ENCODE measurements around the gene CACNA1G. TPM values are rescaled to one million over a fixed set of nuclear protein-coding genes. Genes with fewer than 3 reads are reported as not detected.

Gene CACNA1G
- total RNA-seq, 2 donors from 2014 or later: 0.11 TPM; not detected in 1

DNA sequence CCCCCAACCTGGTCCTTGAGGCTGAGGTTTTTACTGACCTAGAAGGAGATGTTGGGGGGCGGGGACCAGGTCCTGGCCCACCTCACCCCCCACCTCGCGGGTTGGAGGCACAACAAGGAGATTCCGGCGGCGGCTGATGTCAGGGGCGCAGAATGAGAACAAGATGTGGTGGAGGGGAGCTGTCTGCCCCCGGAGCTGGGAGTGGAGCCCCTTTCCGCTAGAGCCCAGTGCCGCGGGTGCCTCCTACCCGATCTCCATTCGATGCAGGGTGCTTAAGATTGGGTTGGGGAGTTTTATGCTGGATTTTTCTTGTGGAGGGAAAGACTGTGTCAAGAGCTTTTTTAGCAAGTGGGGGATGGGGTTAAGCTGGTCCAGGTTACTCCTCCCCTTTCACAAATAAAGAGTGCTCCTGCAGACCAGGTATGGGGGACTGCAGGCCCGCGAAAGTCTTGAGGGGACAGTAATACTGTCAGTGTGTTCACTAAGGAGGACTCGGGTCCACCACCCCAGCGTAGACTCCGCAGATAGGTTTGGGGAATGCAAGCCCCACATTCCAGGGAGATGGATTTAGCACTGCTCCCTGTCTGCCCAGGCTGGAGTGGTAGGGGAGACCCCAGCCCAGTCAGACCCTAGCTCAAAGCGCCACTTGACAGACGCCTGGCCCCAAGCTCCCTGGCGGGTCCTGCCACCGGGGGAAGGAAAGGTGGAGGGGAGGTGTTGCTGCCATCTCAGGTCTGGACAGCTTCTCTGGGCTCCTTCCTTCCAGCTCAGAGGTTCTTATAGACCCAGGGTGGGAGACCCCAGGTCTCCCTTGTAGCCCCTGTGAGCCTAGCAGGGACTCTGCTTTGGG, 2.0 kb downstream of the CACNA1G start:
- no peak overlapping the region for H3K27ac Mint-ChIP-seq
- peaks cover 47% of the 10 kb centered on the region for H3K27me3 Mint-ChIP-seq
- no peaks in the 10 kb centered on the region for H3K36me3 Mint-ChIP-seq (ENCODE audit: low read depth)
- ATAC-seq (replicated peaks): no peak
- H3K4me3 Mint-ChIP-seq: peak overlapping the region; percentile 13
- peaks cover 5% of the 10 kb centered on the region for H3K4me1 Mint-ChIP-seq
- H3K9me3 Mint-ChIP-seq: no peaks in the 10 kb centered on the region

DNA sequence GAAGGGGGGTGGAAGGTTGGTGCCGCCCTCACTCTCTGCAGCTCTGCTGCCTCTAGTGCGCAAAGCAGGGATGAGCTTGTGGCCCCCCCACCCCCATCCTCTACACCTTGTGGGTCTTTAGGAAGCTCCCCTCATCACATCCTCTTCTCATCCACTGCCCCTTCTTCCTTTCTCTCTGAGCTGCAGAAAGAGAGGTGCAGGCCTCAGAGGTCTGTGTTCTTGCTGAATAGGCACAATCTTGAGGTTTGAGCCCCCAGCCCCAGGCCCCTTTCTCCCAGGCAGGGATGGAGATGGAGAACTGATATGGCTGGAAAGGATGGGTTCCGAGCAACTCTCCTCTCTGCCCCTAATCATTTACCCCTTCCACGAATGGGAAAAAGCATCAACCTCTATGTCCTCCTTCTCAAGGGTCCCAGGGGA, 2.6 kb downstream of the CACNA1G start:
- H3K9me3 Mint-ChIP-seq: no peaks in the 10 kb centered on the region
- H3K4me3 Mint-ChIP-seq: no peak overlapping the region
- no peak for ATAC-seq (replicated peaks)
- H3K27ac Mint-ChIP-seq: no peak overlapping the region
- no peaks in the 10 kb centered on the region for H3K36me3 Mint-ChIP-seq (ENCODE audit: low read depth)
- H3K4me1 Mint-ChIP-seq: peaks cover 5% of the 10 kb centered on the region
- H3K27me3 Mint-ChIP-seq: peaks cover 43% of the 10 kb centered on the region

DNA sequence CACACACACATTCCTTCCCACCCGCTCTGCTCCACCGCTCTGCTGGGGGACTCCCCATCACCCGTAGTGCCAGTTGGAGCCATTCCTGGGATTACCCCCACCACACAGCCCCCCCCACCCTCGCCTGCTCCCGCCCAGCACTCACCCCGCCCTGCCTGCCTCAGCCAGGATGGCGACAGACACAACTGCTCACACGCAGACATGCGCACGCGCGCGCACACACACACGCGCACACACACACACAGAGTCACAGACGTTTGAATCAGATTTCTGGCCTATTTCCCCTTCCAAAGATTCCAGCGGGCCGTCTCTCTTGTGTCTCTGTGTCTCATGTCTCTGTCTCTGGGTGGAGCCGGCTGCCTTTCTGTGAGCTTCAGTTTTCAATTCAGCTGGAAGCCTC, 4.4 kb downstream of the CACNA1G start:
- Mint-ChIP-seq H3K27ac (no peak overlapping the region), H3K27me3 (peaks cover 38% of the 10 kb centered on the region), H3K4me3 (no peak overlapping the region), H3K36me3 (ENCODE audit: low read depth) (no peaks in the 10 kb centered on the region), H3K9me3 (no peaks in the 10 kb centered on the region), H3K4me1 (peaks cover 5% of the 10 kb centered on the region)
- no peak for ATAC-seq (replicated peaks)

DNA sequence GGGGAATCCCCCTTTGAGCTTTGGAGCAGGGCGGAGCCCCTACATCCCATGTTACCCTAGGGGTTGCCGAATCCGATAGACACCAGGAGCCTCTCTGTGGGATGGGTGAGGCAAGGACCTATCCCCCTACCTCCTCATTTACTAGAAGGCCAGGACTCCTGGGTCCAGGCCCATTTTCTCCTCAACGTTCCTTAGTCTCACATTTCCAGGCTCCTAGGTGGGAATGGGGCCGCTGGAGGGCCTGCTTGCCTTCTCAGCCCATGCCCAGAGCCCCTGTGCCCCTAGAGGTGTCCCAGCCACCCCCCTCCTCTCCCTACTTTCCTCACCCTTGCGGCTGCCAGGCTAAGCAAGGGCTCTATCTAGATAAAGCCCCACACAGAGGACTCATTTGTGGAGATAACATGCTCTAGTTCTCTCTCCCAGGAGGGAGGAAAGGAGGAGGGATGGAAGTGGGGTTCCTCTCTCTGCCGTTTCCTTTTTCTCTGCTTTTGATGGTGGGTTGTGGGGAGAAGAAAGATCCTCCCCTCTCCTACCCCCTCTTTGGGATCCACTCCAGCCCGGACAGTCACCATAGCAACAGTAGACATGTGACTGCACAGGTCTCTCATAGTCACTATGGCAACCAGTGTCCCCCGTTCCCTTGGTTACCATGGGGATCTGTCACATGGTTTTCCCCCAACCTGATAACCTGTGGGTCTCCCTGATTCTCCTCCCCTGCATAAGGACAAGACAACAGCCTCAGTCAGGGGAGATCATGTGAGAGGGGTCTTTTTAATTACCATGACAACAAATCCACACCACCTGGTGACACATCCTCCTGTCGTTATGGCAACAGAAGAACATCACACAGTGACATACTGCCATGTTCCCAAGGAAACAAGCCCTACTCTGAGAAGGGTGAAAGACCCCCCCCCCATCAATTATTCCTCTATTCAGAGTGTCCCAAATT, 5.2 kb downstream of the CACNA1G start:
- Mint-ChIP-seq H3K27ac (peak overlapping the region; percentile 44), H3K4me1 (peaks cover 5% of the 10 kb centered on the region), H3K27me3 (peaks cover 38% of the 10 kb centered on the region), H3K4me3 (no peak overlapping the region), H3K36me3 (ENCODE audit: low read depth) (no peaks in the 10 kb centered on the region), H3K9me3 (no peaks in the 10 kb centered on the region)
- ATAC-seq (replicated peaks): no peak

DNA sequence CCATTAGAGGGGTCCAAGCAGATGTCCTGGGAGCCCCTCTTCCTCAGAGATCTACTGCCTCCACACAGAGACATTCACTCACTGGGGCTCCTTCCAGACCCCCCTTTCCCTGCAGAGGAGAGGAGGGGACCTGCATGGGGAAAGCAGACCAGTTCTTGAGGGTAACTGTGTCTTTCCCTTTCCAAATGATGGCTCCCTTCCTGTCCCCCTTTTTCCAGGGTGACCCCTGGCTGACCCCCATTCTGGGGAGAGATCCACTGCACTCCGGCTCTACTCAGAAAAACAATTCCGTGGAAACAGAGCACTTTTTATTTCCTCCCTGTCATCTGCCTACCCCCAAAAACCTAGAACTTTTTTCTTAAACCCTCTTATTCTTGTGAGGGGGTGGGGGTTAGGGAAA, 6.4 kb downstream of the CACNA1G start:
- H3K9me3 Mint-ChIP-seq: no peaks in the 10 kb centered on the region
- no peaks in the 10 kb centered on the region for H3K36me3 Mint-ChIP-seq (ENCODE audit: low read depth)
- no peak for ATAC-seq (replicated peaks)
- H3K27me3 Mint-ChIP-seq: peaks cover 42% of the 10 kb centered on the region
- H3K4me3 Mint-ChIP-seq: no peak overlapping the region
- H3K27ac Mint-ChIP-seq: no peak overlapping the region
- H3K4me1 Mint-ChIP-seq: peaks cover 5% of the 10 kb centered on the region

DNA sequence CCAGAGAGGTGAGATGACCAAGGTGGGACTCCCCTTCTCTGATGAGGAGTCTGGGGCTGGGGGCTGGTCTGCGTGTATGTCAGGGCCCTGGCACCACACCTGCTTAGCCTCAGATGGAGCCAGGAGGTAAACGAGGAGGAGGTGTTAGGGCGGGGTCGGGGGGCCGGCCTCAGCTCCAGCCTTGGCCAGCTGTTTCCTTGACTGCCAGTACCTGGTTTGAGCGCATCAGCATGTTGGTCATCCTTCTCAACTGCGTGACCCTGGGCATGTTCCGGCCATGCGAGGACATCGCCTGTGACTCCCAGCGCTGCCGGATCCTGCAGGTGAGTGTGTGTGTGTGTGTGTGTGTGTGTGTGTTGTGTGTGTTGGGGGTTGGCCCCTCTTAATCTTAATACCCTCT, 8.1 kb downstream of the CACNA1G start:
- H3K4me3 Mint-ChIP-seq: no peak overlapping the region
- ATAC-seq (replicated peaks): no peak
- H3K9me3 Mint-ChIP-seq: no peaks in the 10 kb centered on the region

DNA sequence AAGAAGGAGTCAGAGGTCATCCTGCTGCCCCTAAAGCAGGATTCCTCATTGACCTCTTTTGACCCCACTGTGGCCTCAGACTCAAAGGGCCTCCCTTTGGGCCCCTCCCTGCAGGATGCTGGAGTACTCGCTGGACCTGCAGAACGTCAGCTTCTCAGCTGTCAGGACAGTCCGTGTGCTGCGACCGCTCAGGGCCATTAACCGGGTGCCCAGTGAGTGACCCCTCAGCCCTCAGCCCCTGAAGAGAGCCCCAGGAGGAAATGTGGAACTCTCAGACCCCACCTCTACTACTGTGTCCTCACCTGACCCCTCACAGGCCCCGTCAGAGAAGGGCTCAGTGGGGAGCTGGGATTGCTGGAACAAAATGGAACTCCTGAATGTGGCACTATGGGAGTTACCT, 9.1 kb downstream of the CACNA1G start:
- Mint-ChIP-seq H3K9me3 (no peaks in the 10 kb centered on the region), H3K27ac (no peak overlapping the region), H3K4me3 (no peak overlapping the region), H3K4me1 (peaks cover 5% of the 10 kb centered on the region), H3K27me3 (peaks cover 24% of the 10 kb centered on the region), H3K36me3 (ENCODE audit: low read depth) (no peaks in the 10 kb centered on the region)
- no peak for ATAC-seq (replicated peaks)

More for the DNA sequence above, 8.1 kb downstream of the CACNA1G start:
- H3K36me3 Mint-ChIP-seq (ENCODE audit: low read depth): no peaks in the 10 kb centered on the region
- peaks cover 30% of the 10 kb centered on the region for H3K27me3 Mint-ChIP-seq
- no peak overlapping the region for H3K27ac Mint-ChIP-seq
- peaks cover 5% of the 10 kb centered on the region for H3K4me1 Mint-ChIP-seq

DNA sequence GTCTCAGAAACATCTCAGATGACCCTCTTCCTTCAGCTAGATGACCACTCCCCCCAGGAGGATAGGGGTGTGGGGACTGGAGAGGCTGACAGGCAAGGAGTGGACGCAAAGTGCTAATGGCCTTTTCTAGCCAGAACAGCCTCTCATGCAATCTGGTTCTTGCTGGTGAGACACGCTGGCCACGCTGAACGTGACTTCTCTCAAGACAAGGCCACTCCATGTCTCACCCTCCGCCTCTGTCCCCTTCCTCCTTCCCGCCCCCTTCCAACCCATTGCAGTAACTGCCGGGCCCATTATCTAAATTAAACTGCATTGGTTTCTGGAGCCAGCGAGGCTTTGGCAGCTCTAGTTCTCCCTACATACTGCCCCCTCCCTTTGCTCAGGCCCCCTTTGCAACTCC, 9.5 kb downstream of the CACNA1G start:
- no peak for ATAC-seq (replicated peaks)
- peaks cover 5% of the 10 kb centered on the region for H3K4me1 Mint-ChIP-seq
- no peak overlapping the region for H3K27ac Mint-ChIP-seq
- H3K4me3 Mint-ChIP-seq: no peak overlapping the region
- no peaks in the 10 kb centered on the region for H3K9me3 Mint-ChIP-seq
- H3K36me3 Mint-ChIP-seq (ENCODE audit: low read depth): no peaks in the 10 kb centered on the region
- peaks cover 19% of the 10 kb centered on the region for H3K27me3 Mint-ChIP-seq

DNA sequence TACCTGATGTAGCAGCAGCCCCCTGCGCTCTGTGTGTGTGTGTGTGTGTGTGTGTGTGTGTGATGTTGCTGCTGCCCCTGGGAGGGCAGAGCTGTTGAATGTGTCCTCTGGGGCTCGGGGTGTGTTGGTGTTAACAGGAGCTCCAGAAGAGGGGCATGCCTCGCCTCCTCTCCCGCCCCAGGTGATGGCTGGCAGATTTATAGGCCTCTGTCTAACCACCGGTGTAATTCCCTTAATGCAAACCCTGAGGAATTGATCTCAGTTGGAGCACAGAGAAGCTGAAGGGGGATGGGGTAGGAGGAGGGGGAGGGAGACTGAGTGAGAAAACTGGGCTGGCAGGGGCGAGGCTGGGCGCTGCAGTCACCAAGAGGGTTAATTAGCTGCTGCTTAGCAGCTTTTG, 10.0 kb downstream of the CACNA1G start:
- Mint-ChIP-seq H3K9me3 (no peaks in the 10 kb centered on the region), H3K27ac (no peak overlapping the region), H3K36me3 (ENCODE audit: low read depth) (no peaks in the 10 kb centered on the region), H3K4me1 (peaks cover 5% of the 10 kb centered on the region), H3K4me3 (no peak overlapping the region), H3K27me3 (peaks cover 16% of the 10 kb centered on the region)
- no peak for ATAC-seq (replicated peaks)

DNA sequence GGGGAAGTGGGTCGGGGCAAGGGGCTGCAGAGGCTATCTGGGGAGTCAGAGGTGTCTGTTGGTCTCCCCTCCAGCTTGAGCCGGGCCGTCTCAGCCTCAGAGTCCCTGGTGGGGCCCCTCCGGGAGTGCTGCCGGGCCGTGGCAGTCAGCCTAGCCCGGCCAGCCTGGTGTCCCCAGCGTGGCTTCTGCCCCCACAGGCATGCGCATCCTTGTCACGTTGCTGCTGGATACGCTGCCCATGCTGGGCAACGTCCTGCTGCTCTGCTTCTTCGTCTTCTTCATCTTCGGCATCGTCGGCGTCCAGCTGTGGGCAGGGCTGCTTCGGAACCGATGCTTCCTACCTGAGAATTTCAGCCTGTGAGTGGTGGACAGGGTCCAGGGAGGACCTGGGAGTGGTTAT, 11.2 kb downstream of the CACNA1G start:
- ATAC-seq (replicated peaks): no peak
- H3K4me3 Mint-ChIP-seq: no peak overlapping the region

DNA sequence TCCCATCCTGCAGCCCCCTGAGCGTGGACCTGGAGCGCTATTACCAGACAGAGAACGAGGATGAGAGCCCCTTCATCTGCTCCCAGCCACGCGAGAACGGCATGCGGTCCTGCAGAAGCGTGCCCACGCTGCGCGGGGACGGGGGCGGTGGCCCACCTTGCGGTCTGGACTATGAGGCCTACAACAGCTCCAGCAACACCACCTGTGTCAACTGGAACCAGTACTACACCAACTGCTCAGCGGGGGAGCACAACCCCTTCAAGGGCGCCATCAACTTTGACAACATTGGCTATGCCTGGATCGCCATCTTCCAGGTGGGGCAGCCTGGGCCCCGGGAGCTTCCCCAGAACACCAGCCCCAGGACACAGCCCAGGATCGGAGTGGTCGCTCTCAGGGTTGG, 12.0 kb downstream of the CACNA1G start:
- Mint-ChIP-seq H3K4me3 (no peak overlapping the region), H3K4me1 (no peaks in the 10 kb centered on the region), H3K27me3 (peaks cover 8% of the 10 kb centered on the region), H3K27ac (no peak overlapping the region), H3K9me3 (no peaks in the 10 kb centered on the region), H3K36me3 (ENCODE audit: low read depth) (no peaks in the 10 kb centered on the region)
- no peak for ATAC-seq (replicated peaks)

More for the DNA sequence above, 11.2 kb downstream of the CACNA1G start:
- H3K9me3 Mint-ChIP-seq: no peaks in the 10 kb centered on the region
- H3K27ac Mint-ChIP-seq: no peak overlapping the region
- H3K36me3 Mint-ChIP-seq (ENCODE audit: low read depth): no peaks in the 10 kb centered on the region
- no peaks in the 10 kb centered on the region for H3K4me1 Mint-ChIP-seq
- H3K27me3 Mint-ChIP-seq: peaks cover 5% of the 10 kb centered on the region

DNA sequence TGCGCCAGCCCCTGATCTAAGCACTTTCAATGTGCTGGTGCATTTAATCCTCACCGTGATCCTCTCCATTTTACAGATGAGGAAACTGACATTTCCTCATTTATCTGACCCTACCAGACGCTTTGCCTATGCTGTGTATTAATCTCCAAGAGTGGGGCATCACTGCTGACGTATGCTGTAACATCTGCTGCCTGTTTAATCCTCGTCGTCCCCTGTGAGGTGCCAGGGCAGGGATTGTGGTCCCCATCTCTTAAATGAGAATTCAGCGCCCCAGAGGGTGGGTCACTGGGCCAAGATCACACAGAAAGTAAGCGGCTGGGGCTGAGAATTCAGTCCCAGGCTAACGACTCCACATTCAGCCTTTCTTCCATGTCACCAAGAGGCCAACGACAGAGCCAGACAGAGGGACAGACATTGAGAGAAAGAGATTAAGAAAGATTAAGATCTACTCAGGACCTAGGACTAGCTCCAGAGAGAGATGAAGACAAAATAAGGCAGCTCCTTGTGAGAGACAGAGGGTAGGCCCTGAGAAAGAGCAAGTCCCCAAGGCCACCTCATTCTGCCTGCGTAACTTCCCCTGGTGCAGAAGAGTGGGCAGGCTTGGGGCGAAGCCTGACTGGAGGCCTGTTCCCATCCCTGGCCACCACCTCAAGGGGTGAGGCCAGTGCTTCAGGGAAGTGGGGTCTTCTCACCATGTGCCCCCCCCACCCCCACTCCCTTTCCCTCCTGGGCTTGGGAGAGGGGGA, 13.5 kb downstream of the CACNA1G start:
- Mint-ChIP-seq H3K4me1 (no peaks in the 10 kb centered on the region), H3K27ac (no peak overlapping the region)

DNA sequence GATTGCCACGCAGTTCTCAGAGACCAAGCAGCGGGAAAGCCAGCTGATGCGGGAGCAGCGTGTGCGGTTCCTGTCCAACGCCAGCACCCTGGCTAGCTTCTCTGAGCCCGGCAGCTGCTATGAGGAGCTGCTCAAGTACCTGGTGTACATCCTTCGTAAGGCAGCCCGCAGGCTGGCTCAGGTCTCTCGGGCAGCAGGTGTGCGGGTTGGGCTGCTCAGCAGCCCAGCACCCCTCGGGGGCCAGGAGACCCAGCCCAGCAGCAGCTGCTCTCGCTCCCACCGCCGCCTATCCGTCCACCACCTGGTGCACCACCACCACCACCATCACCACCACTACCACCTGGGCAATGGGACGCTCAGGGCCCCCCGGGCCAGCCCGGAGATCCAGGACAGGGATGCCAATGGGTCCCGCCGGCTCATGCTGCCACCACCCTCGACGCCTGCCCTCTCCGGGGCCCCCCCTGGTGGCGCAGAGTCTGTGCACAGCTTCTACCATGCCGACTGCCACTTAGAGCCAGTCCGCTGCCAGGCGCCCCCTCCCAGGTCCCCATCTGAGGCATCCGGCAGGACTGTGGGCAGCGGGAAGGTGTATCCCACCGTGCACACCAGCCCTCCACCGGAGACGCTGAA, 15.2 kb downstream of the CACNA1G start:
- no peaks in the 10 kb centered on the region for H3K4me1 Mint-ChIP-seq
- peaks cover 14% of the 10 kb centered on the region for H3K27me3 Mint-ChIP-seq

More for the DNA sequence above, 13.5 kb downstream of the CACNA1G start:
- no peak for ATAC-seq (replicated peaks)
- H3K27me3 Mint-ChIP-seq: peaks cover 13% of the 10 kb centered on the region
- no peak overlapping the region for H3K4me3 Mint-ChIP-seq
- H3K36me3 Mint-ChIP-seq (ENCODE audit: low read depth): no peaks in the 10 kb centered on the region
- no peaks in the 10 kb centered on the region for H3K9me3 Mint-ChIP-seq

DNA sequence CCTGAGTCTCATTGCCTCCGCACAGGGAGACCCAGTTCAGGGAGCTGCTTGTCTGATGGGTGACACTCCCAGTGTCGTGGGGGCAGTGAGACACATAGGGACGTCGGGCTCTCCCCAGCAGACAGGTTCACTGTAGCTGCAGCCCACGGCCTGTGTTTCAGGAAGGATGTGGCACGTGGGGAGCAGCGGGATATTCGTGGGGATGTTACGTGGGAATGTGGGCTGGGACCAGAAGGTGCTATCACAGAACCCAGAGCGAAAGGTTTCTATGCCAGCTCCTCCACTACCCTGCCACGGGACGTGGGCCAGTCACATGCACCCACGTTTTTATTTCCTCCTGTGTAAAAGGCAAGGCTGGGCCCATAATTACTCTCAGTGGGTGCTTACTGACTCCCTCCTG, 16.3 kb downstream of the CACNA1G start:
- H3K4me1 Mint-ChIP-seq: no peaks in the 10 kb centered on the region
- no peaks in the 10 kb centered on the region for H3K9me3 Mint-ChIP-seq
- no peak overlapping the region for H3K27ac Mint-ChIP-seq
- H3K27me3 Mint-ChIP-seq: peaks cover 14% of the 10 kb centered on the region
- H3K4me3 Mint-ChIP-seq: no peak overlapping the region
- no peaks in the 10 kb centered on the region for H3K36me3 Mint-ChIP-seq (ENCODE audit: low read depth)
- ATAC-seq (replicated peaks): no peak

More for the DNA sequence above, 15.2 kb downstream of the CACNA1G start:
- Mint-ChIP-seq H3K36me3 (ENCODE audit: low read depth) (no peaks in the 10 kb centered on the region), H3K27ac (no peak overlapping the region), H3K4me3 (no peak overlapping the region), H3K9me3 (no peaks in the 10 kb centered on the region)
- no peak for ATAC-seq (replicated peaks)
